Measurements from ENCODE around the gene PRRT4. TPM values are rescaled to one million over a fixed set of nuclear protein-coding genes. Genes with fewer than 3 reads are reported as not detected.

The PRRT4 gene
- total RNA-seq, 1 donor from 2014 or later: 4.0 TPM

- DNase-seq (ENCODE audit: low spot score) (no peak), ATAC-seq (no peak)
- intact Hi-C loops (cut with DNase I): no loop called here
Measured at GRCh38 chr7:128353610-128354009, 7.9 kb downstream of the PRRT4 start.

GRCh38 chr7:128353189-128353588 lies 8.3 kb downstream of the PRRT4 start:
- ATAC-seq: no peak
- DNase-seq (ENCODE audit: low spot score): no peak
- intact Hi-C loops (cut with DNase I): no loop called here

DNA sequence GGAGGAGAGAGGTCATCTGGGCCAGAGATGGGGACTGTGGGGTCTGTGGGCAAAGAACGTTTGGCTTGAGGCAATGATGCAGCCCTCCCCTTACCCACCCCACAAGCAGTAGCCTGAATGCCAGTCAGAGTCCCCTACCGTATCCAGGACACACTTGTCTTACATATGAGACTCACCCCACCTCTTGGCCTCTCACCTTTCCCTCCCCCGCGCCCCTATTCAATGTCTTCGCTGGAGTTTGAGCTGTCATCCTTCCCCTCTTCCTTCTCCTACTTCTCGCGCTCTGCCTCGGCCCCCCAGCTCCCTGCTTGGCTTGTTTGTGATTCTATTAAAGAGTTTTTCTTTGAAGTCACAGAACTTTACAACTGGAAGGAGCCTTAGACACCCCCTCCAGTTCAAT lies 8.9 kb downstream of the PRRT4 start:
- no peak for ATAC-seq
- intact Hi-C loops (cut with DNase I): no loop called here
- no peak for DNase-seq (ENCODE audit: low spot score)

GRCh38 chr7:128352153-128352537 lies 9.3 kb downstream of the PRRT4 start:
- ATAC-seq: peak; percentile 68
- peak; percentile 70 for DNase-seq (ENCODE audit: low spot score)
- intact Hi-C loops (cut with DNase I): no loop called here

DNA sequence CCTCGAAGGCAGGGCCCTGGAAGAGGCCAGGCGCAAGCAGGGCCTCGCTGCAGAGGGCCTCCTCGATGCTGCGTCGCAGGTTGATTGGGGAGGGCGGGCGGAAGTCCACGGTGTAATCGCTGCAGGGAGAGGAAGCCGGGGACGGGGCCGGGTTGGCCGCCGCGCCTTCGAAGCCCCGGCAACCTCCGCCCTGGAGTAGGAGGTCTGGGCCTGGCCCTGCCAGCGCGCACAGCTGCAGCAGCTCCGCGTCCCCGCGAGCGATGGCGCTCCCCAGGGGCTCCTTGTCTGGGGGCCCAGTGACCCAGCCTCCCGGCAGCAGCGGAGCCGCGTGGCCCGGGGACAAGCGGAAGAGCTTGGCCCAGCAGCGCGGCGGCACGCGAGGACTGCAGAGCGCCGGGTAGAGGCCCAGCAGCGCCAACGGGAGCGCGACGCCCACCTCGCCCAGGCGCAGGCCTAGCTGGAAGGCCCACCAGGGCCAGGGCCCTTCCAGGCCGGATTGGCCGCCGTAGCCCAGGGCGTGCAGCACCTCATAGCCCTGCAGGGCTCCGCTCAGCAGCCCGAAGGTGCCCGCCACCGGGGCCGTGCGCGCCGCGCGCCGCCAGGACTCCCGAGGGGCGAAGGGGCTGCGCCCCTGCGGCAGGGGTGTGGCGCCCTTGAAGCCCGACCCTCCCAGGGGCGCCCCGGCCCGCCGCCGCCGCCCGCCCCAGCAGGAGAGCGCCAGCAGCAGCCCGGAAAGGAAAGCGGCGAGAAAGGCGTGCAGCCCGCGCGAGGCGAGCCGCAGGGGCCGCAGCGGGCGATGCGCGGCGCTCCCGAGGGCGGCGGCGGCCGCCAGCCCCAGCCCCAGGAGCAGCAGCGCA lies 10.0 kb downstream of the PRRT4 start:
- DNase-seq (ENCODE audit: low spot score) (no peak), ATAC-seq (no peak)
- intact Hi-C loops (cut with DNase I): no loop called here

- intact Hi-C loops (cut with DNase I): no loop called here
- ATAC-seq (no peak), DNase-seq (ENCODE audit: low spot score) (no peak)
Measured at GRCh38 chr7:128350708-128351295, 10.7 kb downstream of the PRRT4 start.

DNA sequence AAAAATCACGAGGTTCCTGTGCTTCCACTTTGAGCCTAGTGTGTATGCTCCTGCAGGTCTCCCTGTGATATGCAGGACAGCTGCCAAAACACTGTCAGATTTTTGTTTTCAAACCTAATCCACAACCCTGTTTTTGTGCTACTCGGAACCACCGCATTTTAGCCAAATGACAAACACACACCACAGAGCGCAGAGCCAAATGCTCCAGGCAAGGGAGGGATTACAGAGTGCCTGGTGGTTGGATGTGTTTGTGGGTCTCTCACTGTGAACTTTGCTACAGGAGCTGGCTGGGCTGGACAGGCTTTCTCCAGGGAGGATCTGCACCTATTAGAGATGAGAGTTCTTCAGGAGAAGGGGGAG lies 12.0 kb downstream of the PRRT4 start:
- ATAC-seq (no peak), DNase-seq (ENCODE audit: low spot score) (no peak)
- intact Hi-C loops (cut with DNase I): no loop called here

- intact Hi-C loops (cut with DNase I): no loop called here
- ATAC-seq (no peak), DNase-seq (ENCODE audit: low spot score) (no peak)
Measured at GRCh38 chr7:128347647-128348097, 13.8 kb downstream of the PRRT4 start.

GRCh38 chr7:128344431-128344774 lies 17.1 kb downstream of the PRRT4 start:
- intact Hi-C loops (cut with DNase I): no loop called here
- DNase-seq (ENCODE audit: low spot score) (no peak), ATAC-seq (no peak)

DNA sequence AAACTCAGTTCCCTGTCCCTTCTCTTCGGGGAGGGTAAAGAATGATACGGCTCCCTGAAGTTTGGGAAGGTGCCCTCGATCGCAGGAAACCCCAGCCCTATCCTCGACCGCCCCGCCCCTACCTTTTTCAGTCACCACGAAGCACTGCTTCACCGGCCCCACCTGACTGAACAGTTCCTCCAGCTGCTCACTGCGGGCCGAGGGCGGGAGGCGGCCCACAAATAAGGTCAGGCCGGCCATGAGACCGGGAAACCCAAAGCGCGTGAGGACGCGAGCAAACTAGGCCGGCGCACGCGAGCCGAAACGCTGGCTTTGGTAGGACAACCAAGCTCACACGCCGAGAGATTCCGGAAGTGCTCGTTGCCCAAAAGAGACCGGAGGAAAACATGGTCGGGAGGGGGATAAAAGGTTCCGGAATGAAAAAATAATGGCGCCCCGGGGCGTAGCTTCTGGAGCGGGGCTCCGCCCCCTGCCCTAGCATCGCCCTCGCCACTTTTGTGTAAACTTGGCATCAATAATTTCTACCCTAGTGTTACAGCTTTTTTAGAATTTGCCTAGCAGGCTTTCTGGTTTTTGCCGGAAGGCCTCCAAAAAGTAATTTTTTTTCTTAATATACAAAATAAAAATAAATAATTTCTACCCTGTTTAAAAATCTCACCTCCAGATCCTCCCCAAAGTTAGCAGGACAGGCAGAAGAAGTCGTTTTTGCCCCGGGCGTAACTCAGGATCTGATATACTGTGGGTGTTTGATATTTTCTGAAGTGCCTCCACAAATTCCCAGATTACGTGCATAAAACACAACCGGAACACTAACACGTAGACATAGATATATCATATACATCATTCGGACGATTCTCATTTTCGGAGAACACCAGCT lies 17.7 kb downstream of the PRRT4 start, which contains the start of gene RBM28:
Gene RBM28 (minus strand): TSS at position 355 of the 877 bp plus-strand sequence. CDS start 115 bp downstream, at position 240.
- peak; percentile 97 for ATAC-seq
- intact Hi-C loops (cut with DNase I): no loop called here
- DNase-seq (ENCODE audit: low spot score): peak; percentile 86

GRCh38 chr7:128341733-128342132 lies 19.8 kb downstream of the PRRT4 start:
- no peak for ATAC-seq
- intact Hi-C loops (cut with DNase I): no loop called here
- no peak for DNase-seq (ENCODE audit: low spot score)

DNA sequence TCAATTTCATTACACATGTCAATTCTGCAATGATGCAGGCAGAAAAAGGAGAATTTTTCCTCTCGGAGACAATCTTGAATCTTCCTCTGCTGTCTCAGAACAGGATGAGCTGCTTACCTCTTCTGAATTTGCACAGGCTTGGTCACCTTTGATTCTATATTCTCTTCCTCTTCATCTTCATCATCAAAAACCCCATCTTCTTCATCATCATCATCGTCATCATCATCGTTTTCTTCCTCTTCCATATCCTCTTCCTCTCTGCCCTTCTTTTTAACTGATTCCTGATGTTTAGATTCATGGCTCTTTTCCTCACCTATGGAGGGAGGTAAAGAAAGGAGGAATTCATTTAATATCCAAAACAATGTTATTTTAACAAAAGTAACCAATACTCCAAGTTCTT lies 25.8 kb downstream of the PRRT4 start:
- intact Hi-C loops (cut with DNase I): no loop called here
- ATAC-seq: no peak
- no peak for DNase-seq (ENCODE audit: low spot score)

GRCh38 chr7:128324368-128324680 lies 37.2 kb downstream of the PRRT4 start:
- intact Hi-C loops (cut with DNase I): no loop called here
- ATAC-seq: no peak
- no peak for DNase-seq (ENCODE audit: low spot score)

- DNase-seq (ENCODE audit: low spot score) (no peak), ATAC-seq (peak; percentile 76)
- intact Hi-C loops (cut with DNase I): no loop called here
Measured at GRCh38 chr7:128323459-128324367, 37.8 kb downstream of the PRRT4 start.

DNA sequence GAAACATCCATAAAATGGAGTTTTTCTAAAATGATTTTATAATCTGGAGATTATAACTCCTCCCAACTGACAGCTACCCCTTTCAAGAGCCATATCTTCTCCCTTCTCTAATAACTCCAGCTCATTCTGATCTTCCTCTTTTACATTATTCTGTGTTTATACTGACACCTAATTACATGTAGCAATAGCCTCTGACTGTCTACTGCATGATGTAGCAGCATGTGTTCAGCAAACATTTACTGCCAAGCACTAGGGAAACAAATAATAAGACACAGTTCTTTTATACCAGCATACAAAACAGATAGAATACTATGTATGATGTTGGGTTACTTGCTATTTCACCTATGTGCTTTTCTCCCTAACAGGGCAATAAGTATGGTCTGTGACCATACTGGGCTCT lies 38.5 kb downstream of the PRRT4 start:
- ATAC-seq (no peak), DNase-seq (ENCODE audit: low spot score) (no peak)
- intact Hi-C loops (cut with DNase I): no loop called here

GRCh38 chr7:128322040-128322643 lies 39.3 kb downstream of the PRRT4 start:
- no peak for DNase-seq (ENCODE audit: low spot score)
- ATAC-seq: peak; percentile 55
- intact Hi-C loops (cut with DNase I): no loop called here

DNA sequence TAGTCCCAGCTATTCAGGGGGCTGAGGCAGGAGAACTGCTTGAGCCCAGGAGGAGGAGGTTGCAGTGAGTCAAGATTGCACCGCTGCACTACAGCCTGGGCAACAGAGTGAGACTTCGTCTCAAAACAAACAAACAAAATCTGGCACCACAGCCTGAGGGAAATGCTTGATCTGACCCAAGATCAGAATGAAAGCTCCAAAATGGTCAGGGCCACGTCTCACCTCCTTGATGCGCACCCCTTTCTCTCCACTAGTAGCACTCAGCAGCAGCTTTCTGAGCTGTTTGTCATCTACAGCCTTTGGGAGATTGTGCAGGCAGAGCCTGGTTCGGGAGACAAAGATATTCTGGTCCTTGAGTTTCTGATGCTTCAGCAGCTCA lies 40.5 kb downstream of the PRRT4 start:
- intact Hi-C loops (cut with DNase I): no loop called here
- no peak for DNase-seq (ENCODE audit: low spot score)
- ATAC-seq: no peak

- intact Hi-C loops (cut with DNase I): no loop called here
Measured at GRCh38 chr7:128318691-128319090, 42.8 kb downstream of the PRRT4 start.

GRCh38 chr7:128311013-128311412 lies 50.5 kb downstream of the PRRT4 start:
- ATAC-seq (no peak), DNase-seq (ENCODE audit: low spot score) (no peak)
- intact Hi-C loops (cut with DNase I): no loop called here

More at GRCh38 chr7:128318691-128319090, 42.8 kb downstream of the PRRT4 start:
- no peak for DNase-seq (ENCODE audit: low spot score)
- ATAC-seq: no peak
